ENCODE results near the gene TBC1D10B. TPM values are rescaled to one million over a fixed set of nuclear protein-coding genes. Genes with fewer than 3 reads are reported as not detected.

TBC1D10B gene
- polyA plus RNA-seq, 1 experiment, result 16.5 TPM

DNA sequence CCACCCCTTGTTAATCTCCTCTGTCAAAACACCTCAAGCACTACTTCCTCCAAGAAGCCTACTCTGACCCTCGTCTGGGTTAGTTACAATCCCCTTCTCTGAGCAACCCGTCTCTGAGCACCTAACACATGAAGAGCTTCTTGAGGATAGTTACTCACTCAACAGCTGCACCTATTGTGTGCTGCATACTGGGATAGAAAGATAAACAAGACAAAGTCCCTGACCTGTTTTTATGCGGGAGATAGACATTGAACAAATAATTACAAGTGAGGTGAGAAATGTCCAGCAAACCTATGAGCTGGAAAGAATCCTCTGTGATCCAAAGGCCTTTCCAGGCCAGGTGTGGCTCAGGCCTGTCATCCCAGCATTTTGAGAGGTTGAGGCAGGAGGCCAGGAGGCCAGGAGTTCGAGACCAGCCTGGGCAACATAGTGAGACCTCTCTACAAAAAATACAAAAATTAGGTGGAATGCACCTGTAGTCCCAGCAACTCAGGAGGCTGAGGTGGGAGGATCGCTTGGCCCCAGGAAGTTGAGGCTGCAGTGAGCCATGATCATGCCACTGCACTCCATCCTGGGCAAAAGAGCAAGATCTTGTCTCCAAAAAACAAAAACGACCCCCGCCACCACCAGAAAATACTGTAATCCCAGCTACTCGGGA, 31.6 kb upstream of the TBC1D10B start:
- no peak overlapping the region for H3K4me3 ChIP-seq (ENCODE audit: low read depth, low read length)
- CTCF ChIA-PET, result no interaction called here
- peaks cover 4% of the 10 kb centered on the region for H3K36me3 ChIP-seq (ENCODE audit: control insufficient read depth, insufficient read depth, low read length)
- TF ChIP-seq, protein P1, sequence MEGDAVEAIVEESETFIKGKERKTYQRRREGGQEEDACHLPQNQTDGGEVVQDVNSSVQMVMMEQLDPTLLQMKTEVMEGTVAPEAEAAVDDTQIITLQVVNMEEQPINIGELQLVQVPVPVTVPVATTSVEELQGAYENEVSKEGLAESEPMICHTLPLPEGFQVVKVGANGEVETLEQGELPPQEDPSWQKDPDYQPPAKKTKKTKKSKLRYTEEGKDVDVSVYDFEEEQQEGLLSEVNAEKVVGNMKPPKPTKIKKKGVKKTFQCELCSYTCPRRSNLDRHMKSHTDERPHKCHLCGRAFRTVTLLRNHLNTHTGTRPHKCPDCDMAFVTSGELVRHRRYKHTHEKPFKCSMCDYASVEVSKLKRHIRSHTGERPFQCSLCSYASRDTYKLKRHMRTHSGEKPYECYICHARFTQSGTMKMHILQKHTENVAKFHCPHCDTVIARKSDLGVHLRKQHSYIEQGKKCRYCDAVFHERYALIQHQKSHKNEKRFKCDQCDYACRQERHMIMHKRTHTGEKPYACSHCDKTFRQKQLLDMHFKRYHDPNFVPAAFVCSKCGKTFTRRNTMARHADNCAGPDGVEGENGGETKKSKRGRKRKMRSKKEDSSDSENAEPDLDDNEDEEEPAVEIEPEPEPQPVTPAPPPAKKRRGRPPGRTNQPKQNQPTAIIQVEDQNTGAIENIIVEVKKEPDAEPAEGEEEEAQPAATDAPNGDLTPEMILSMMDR (IDR thresholded peaks at IDR 0.05; ENCODE audit: insufficient read depth, low read depth, low read length), result no peak
- no peaks in the 10 kb centered on the region for H3K27me3 ChIP-seq (ENCODE audit: control insufficient read depth, insufficient read depth, low read length)
- no peak for DNase-seq (ENCODE audit: low read depth)
- POLR2A ChIA-PET, result no interaction called here

DNA sequence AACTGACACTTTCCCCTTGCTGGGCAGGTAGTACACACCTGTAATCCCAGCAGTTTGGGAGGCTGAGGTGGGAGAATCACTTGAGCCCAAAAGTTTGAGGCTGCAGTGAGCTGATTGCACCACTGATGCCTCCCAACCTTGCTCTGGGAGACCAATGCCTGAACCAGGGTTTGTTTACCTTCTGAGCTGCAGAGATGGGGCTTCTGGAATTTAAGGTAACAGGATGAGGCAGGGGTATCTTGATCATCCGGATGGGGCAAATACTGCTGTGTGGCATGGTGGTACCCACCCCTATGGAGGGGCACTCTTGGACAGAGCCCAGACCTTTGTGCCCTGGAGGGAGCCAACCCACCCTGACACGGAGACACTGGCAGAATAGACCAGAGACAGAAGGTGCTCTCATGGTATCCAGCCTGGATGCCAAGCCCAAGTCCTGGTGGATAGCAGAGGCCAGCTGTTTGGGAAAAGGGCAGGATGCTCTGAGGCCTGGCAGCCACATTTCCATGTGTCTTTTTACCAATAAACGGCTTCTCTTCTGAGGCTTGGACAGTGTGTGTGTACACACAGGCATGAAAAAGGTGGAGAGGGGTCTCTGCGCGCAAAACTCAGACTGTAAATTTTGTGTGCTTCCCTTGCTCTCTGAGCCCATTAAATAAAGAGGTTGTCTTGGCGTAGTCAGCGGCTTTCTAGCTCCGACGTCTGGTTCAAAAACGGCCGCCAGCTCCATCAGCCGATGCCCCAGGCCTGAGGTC, 29.3 kb upstream of the TBC1D10B start:
- no peak for DNase-seq (ENCODE audit: low read depth)
- ChIA-PET POLR2A (no interaction called here), CTCF (interaction anchor here (1.1 to 1.3 kb wide), 2 partner anchors 10 kb away, joined by 4 read pairs; no protein-coding TSS in a partner anchor)
- peak overlapping the region; percentile 52 for H3K4me3 ChIP-seq (ENCODE audit: low read depth, low read length)
- H3K36me3 ChIP-seq (ENCODE audit: control insufficient read depth, insufficient read depth, low read length), result peaks cover 4% of the 10 kb centered on the region
- H3K27me3 ChIP-seq (ENCODE audit: control insufficient read depth, insufficient read depth, low read length), result no peaks in the 10 kb centered on the region
- TF ChIP-seq, protein P1 (IDR thresholded peaks at IDR 0.05; ENCODE audit: insufficient read depth, low read depth, low read length), result no peak

DNA sequence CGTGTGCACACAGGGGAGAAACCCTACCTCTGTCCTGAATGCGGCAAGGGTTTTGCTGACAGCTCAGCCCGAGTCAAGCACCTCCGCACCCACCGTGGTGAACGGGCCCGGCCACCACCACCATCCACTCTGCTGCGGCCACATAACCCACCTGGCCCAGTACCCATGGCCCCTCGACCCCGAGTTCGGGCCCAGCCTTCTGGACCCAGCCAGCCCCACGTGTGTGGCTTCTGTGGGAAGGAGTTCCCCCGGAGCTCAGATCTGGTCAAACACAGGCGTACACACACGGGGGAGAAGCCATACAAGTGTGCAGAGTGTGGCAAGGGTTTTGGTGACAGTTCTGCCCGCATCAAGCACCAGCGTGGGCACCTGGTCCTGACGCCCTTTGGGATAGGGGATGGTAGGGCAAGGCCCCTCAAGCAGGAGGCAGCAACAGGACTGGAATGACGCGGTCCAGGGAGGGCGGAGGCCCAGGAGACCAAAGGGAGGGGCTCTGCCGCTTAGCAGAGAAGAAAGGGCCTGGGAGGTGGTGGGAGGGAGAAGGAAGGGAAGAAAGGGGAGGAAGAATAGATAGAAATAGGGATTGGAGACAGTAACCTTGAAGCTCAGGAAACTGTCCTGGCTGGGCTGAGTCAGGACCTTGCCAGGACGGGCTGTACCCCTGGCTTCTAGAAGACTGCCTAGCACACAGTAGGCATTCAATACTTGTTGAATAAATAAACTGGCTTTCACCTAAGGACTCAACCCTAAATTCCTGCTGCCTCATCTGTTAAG, 28.6 kb upstream of the TBC1D10B start:
- no peaks in the 10 kb centered on the region for H3K27me3 ChIP-seq (ENCODE audit: control insufficient read depth, insufficient read depth, low read length)
- TF ChIP-seq, protein P1 (IDR thresholded peaks at IDR 0.05; ENCODE audit: insufficient read depth, low read depth, low read length), result no peak
- POLR2A ChIA-PET, result interaction anchor here (0.5 kb wide), 1 partner anchor 64 kb away, joined by 7 read pairs; no protein-coding TSS in a partner anchor

DNA sequence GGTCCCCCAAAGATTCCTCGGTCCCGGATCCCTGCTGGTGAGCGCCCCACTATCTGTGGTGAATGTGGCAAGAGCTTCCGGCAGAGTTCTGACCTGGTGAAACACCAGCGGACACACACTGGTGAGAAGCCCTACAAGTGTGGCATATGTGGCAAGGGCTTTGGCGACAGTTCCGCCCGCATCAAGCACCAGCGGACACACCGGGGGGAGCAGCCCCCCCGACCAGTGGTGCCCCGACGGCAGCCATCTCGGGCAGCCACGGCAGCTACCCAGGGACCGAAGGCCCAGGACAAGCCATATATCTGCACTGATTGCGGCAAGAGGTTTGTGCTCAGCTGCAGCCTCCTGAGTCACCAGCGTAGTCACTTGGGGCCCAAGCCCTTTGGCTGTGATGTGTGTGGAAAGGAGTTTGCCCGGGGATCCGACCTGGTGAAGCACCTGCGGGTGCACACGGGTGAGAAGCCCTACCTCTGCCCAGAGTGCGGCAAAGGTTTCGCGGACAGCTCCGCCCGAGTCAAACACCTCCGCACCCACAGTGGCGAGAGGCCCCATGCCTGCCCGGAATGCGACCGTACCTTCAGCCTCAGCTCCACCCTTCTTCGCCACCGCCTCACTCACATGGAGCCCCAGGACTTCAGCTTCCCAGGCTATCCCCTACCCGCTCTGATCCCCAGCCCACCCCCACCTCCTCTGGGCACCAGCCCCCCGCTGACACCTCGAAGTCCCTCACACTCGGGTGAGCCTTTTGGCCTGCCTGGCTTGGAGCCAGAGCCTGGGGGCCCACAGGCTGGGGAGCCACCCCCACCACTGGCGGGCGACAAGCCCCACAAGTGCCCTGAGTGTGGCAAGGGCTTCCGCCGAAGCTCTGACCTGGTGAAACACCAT, 27.7 kb upstream of the TBC1D10B start:
- Histone ChIP-seq H3K36me3 (ENCODE audit: control insufficient read depth, insufficient read depth, low read length) (peaks cover 4% of the 10 kb centered on the region), H3K4me3 (ENCODE audit: low read depth, low read length) (no peak overlapping the region), H3K27me3 (ENCODE audit: control insufficient read depth, insufficient read depth, low read length) (no peaks in the 10 kb centered on the region)
- DNase-seq (ENCODE audit: low read depth), result no peak
- TF ChIP-seq, protein P1 (IDR thresholded peaks at IDR 0.05; ENCODE audit: insufficient read depth, low read depth, low read length), result no peak
- ChIA-PET POLR2A (interaction anchor here (0.5 kb wide), 1 partner anchor 63 kb away, joined by 7 read pairs; no protein-coding TSS in a partner anchor), CTCF (interaction anchor here (1.4 kb wide), 1 partner anchor 9 kb away, joined by 4 read pairs; the partner anchor contains the start of gene ZNF771)

More for the DNA sequence above, 28.6 kb upstream of the TBC1D10B start:
- CTCF ChIA-PET, result interaction anchor here (1.1 kb wide), 1 partner anchor 11 kb away, joined by 4 read pairs; no protein-coding TSS in a partner anchor
- DNase-seq (ENCODE audit: low read depth), result no peak
- Histone ChIP-seq H3K36me3 (ENCODE audit: control insufficient read depth, insufficient read depth, low read length) (peaks cover 4% of the 10 kb centered on the region), H3K4me3 (ENCODE audit: low read depth, low read length) (no peak overlapping the region)

All from BJ (cell line).